Mesenchymal stem cell (in vitro differentiated cells and primary cell): ENCODE data around the gene RCAN2.

Source experiments
- DNase-seq: peaks from one replicate; pipeline ENCODE4 v3.0.0-alpha.2; 2013
- H2AFZ ChIP-seq: one replicate; pipeline ENCODE4 v1.6.1; 2013; ENCODE audit warnings: low read depth, mild to moderate bottlenecking, control low read depth, inconsistent platforms, low read length, moderate library complexity
- H2AK5ac ChIP-seq: 2 replicates; pipeline ENCODE4 v1.6.1; 2013; ENCODE audit warnings: low read length, moderate library complexity, mild to moderate bottlenecking, inconsistent platforms; ENCODE audit not compliant: severe bottlenecking
- H2BK120ac ChIP-seq: one replicate; pipeline ENCODE4 v1.6.1; 2013; ENCODE audit warnings: low read depth, mild to moderate bottlenecking, inconsistent platforms, low read length, moderate library complexity
- H2BK12ac ChIP-seq, 2 experiments: one replicate each; pipeline ENCODE4 v1.6.1; 2013; ENCODE audit warnings: inconsistent platforms in 2 of 2, low read length in 2 of 2, mild to moderate bottlenecking in 2 of 2, moderate library complexity in 2 of 2, control low read depth in 1 of 2
- H2BK15ac ChIP-seq: one replicate; pipeline ENCODE4 v1.6.1; 2013; ENCODE audit warnings: mild to moderate bottlenecking, low read depth, inconsistent platforms; ENCODE audit not compliant: poor library complexity, severe bottlenecking
- H2BK5ac ChIP-seq: 2 replicates; pipeline ENCODE4 v1.6.1; 2013; ENCODE audit warnings: low read depth, mild to moderate bottlenecking, low read length, control low read depth, inconsistent platforms; ENCODE audit not compliant: poor library complexity, severe bottlenecking
- H3K14ac ChIP-seq, 2 experiments: one replicate each; pipeline ENCODE4 v1.6.1; 2013; ENCODE audit warnings: inconsistent platforms in 2 of 2, low read length in 2 of 2, control low read depth in 1 of 2, mild to moderate bottlenecking in 1 of 2, moderate library complexity in 1 of 2
- H3K18ac ChIP-seq, 2 experiments: one replicate each; pipeline ENCODE4 v1.6.1; 2013; ENCODE audit warnings: inconsistent platforms in 2 of 2, low read length in 2 of 2, control low read depth in 1 of 2, low read depth in 1 of 2, mild to moderate bottlenecking in 1 of 2
- H3K23ac ChIP-seq, 2 experiments: one replicate each; pipeline ENCODE4 v1.6.1; 2013; ENCODE audit warnings: inconsistent platforms in 2 of 2, low read length in 2 of 2, mild to moderate bottlenecking in 2 of 2, moderate library complexity in 2 of 2, control low read depth in 1 of 2
- H3K27ac ChIP-seq: 2 replicates; pipeline ENCODE4 v1.5.1; 2013; ENCODE audit warnings: mild to moderate bottlenecking, moderate library complexity, low read length, control low read depth, inconsistent platforms; ENCODE audit not compliant: poor library complexity, severe bottlenecking
- H3K27me3 ChIP-seq, 2 experiments: 2 replicates each; pipeline versions ENCODE4 v1.6.1 to v1.7.0; 2013; ENCODE audit warnings: low read length in 2 of 2, mild to moderate bottlenecking in 2 of 2, moderate library complexity in 2 of 2, control low read depth in 1 of 2, inconsistent platforms in 1 of 2; ENCODE audit not compliant: control insufficient read depth in 1 of 2, insufficient read depth in 1 of 2
- H3K36me3 ChIP-seq, 2 experiments: 2 replicates each; pipeline versions ENCODE4 v1.6.1 to v1.7.0; 2013; ENCODE audit warnings: low read length in 2 of 2, control low read depth in 1 of 2, inconsistent platforms in 1 of 2, low read depth in 1 of 2, mild to moderate bottlenecking in 1 of 2; ENCODE audit not compliant: insufficient read depth in 2 of 2, control insufficient read depth in 1 of 2
- H3K4ac ChIP-seq, 2 experiments: one replicate each; pipeline ENCODE4 v1.6.1; 2013; ENCODE audit warnings: inconsistent platforms in 2 of 2, low read length in 2 of 2, mild to moderate bottlenecking in 2 of 2, moderate library complexity in 2 of 2, control low read depth in 1 of 2, low read depth in 1 of 2
- H3K4me1 ChIP-seq: 2 replicates; pipeline ENCODE4 v1.6.1; 2013; ENCODE audit warnings: low read depth, low read length, control low read depth; ENCODE audit not compliant: control insufficient read depth, insufficient read depth
- H3K4me2 ChIP-seq: 2 replicates; pipeline ENCODE4 v1.6.1; 2013; ENCODE audit warnings: low read length, mild to moderate bottlenecking, inconsistent platforms; ENCODE audit not compliant: poor library complexity, severe bottlenecking
- H3K4me3 ChIP-seq, 2 experiments: 2 replicates each; pipeline versions ENCODE4 v1.5.1 to v1.7.0; 2013; ENCODE audit warnings: low read length in 2 of 2, mild to moderate bottlenecking in 2 of 2, control low read depth in 1 of 2, low read depth in 1 of 2; ENCODE audit not compliant: insufficient read depth in 1 of 2
- H3K79me1 ChIP-seq: replicated peaks from 2 replicates; pipeline ENCODE4 v1.6.1; 2013; ENCODE audit warnings: mild to moderate bottlenecking, control low read depth, low read length, inconsistent platforms; ENCODE audit not compliant: poor library complexity, severe bottlenecking
- H3K9ac ChIP-seq: 2 replicates; pipeline ENCODE4 v1.7.0; 2013; ENCODE audit warnings: mild to moderate bottlenecking, low read length, moderate library complexity
- H3K9me3 ChIP-seq: 2 replicates; pipeline ENCODE4 v1.7.0; 2013; ENCODE audit warnings: mild to moderate bottlenecking, low read length; ENCODE audit not compliant: control insufficient read depth
- H4K8ac ChIP-seq: one replicate; pipeline ENCODE4 v1.6.1; 2013; ENCODE audit warnings: inconsistent platforms, mild to moderate bottlenecking, low read length, moderate library complexity
- H4K91ac ChIP-seq: one replicate; pipeline ENCODE4 v1.6.1; 2013; ENCODE audit warnings: mild to moderate bottlenecking, low read length, inconsistent platforms
- WGBS: methylation state at CpG from one replicate; pipeline ENCODE4 v1.1.7; 2013; ENCODE audit warnings: mixed read lengths; 5-methylcytosine and 5-hydroxymethylcytosine counted together

The RCAN2 gene

DNA sequence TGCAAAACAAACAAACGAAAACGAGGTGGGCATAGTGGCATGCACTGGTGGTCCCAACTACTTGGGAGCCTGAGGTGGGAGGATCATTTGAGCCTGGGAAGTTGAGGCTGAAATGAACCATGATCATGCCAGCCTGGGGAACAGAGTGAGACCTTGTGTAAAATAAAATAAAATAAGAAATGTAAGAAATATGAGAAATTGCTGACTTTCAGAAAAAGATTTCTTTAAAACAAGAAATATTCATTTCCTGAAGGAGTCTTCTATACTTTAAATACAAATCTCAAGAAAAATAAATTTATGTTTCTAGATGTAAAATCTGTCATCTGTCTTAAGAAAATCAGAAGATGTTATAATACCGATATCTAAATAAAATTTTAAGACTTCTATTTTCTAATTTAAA, 223.7 kb downstream of the RCAN2 start:
- Histone ChIP-seq H3K4me2 (no peak overlapping the region), H3K4ac (no peak overlapping the region), H4K8ac (no peak overlapping the region), H2BK5ac (no peak overlapping the region), H2BK15ac (no peak overlapping the region), H3K79me1 (no peaks in the 10 kb centered on the region), H3K36me3 (no peaks in the 10 kb centered on the region), H3K18ac (no peak overlapping the region), H2AK5ac (no peak overlapping the region), H3K27me3 (no peaks in the 10 kb centered on the region), H3K27ac (no peak overlapping the region), H3K4me1 (no peaks in the 10 kb centered on the region), H2BK12ac (no peak overlapping the region), H3K14ac (no peak overlapping the region), H3K4me3 (no peak overlapping the region), H4K91ac (no peak overlapping the region), H2AFZ (no peak overlapping the region), H3K23ac (no peak overlapping the region), H2BK120ac (no peak overlapping the region), H3K9me3 (peaks cover 6% of the 10 kb centered on the region), H3K9ac (no peak overlapping the region)
- 72% methylated on average over 2 of the region's 3 CpGs for WGBS
- no peak for DNase-seq

GRCh38 chr6:46265373-46265772, 225.9 kb downstream of the RCAN2 start:
- no peak overlapping the region for H4K8ac ChIP-seq
- 84% methylated on average over 2 of the region's 2 CpGs for WGBS
- no peak overlapping the region for H2BK120ac ChIP-seq
- H3K9me3 ChIP-seq: no peaks in the 10 kb centered on the region
- no peak overlapping the region for H2BK15ac ChIP-seq
- H3K4ac ChIP-seq: no peak overlapping the region
- no peak overlapping the region for H4K91ac ChIP-seq
- no peaks in the 10 kb centered on the region for H3K79me1 ChIP-seq
- H3K14ac ChIP-seq: no peak overlapping the region
- no peak overlapping the region for H3K23ac ChIP-seq
- no peak overlapping the region for H2BK5ac ChIP-seq
- H2AK5ac ChIP-seq: no peak overlapping the region
- no peak overlapping the region for H2BK12ac ChIP-seq
- no peaks in the 10 kb centered on the region for H3K4me1 ChIP-seq
- no peak overlapping the region for H3K4me3 ChIP-seq
- H3K9ac ChIP-seq: no peak overlapping the region
- no peak for DNase-seq
- H3K18ac ChIP-seq: no peak overlapping the region
- H3K4me2 ChIP-seq: no peak overlapping the region
- no peaks in the 10 kb centered on the region for H3K27me3 ChIP-seq
- H3K36me3 ChIP-seq: no peaks in the 10 kb centered on the region
- no peak overlapping the region for H3K27ac ChIP-seq
- no peak overlapping the region for H2AFZ ChIP-seq

GRCh38 chr6:46263707-46264086, 227.6 kb downstream of the RCAN2 start:
- peak; percentile 10 for DNase-seq
- H3K4me2 ChIP-seq: no peak overlapping the region
- H3K27ac ChIP-seq: no peak overlapping the region
- WGBS: no CpG with 5 or more reads among the region's 1 CpG
- no peak overlapping the region for H2AK5ac ChIP-seq
- H3K36me3 ChIP-seq: no peaks in the 10 kb centered on the region
- H4K91ac ChIP-seq: no peak overlapping the region
- peaks cover 0 to 6% of the 10 kb centered on the region in 2 experiments for H3K27me3 ChIP-seq
- no peak overlapping the region for H3K18ac ChIP-seq
- H3K9ac ChIP-seq: peak overlapping the region; percentile 73
- no peak overlapping the region for H3K4ac ChIP-seq
- H3K9me3 ChIP-seq: no peaks in the 10 kb centered on the region
- no peak overlapping the region for H3K23ac ChIP-seq
- H3K79me1 ChIP-seq: no peaks in the 10 kb centered on the region
- no peak overlapping the region for H3K4me3 ChIP-seq
- no peak overlapping the region for H2AFZ ChIP-seq
- no peak overlapping the region for H3K14ac ChIP-seq
- no peaks in the 10 kb centered on the region for H3K4me1 ChIP-seq
- H2BK120ac ChIP-seq: no peak overlapping the region
- no peak overlapping the region for H2BK15ac ChIP-seq
- H2BK12ac ChIP-seq: no peak overlapping the region
- H4K8ac ChIP-seq: no peak overlapping the region
- no peak overlapping the region for H2BK5ac ChIP-seq

DNA sequence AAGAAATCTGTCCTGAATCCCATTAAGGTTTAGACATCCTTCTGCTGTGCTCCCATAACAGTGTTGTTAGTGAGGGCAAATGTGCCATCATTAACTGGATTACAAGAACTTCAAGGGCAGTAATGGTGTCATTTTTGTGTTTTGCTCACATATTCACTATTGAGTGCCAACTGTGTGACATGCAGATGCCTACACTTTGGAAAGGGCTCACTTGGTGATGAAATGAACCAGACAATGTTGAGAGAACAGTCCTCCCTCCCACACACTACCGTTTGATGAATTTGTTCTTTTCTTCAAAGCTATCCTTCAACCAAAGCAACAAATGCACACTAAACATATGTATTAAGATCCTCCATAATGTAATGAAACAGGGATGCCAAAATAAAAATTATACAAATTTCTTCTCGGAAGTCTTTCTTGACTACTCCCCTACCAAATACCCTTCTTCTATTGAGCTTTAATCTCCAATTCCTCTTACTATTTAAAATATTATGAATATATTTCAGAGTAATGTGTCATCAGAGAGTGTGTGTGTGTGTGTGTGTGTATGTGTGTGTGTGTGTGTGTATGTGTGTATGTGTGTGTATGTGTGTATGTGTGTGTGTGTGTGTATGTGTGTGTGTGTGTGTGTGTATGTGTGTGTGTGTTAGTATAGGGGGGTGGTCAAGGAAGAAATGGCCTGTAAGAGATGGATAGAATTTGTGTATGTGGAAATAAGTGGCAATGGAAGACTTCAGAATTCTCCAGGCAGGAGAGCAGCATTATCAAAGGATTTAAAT, 228.1 kb downstream of the RCAN2 start:
- Histone ChIP-seq H3K27me3 (peaks cover 0 to 6% of the 10 kb centered on the region in 2 experiments), H2BK120ac (no peak overlapping the region), H2BK15ac (no peak overlapping the region), H3K23ac (no peak overlapping the region), H2AFZ (no peak overlapping the region), H3K4me1 (no peaks in the 10 kb centered on the region), H2AK5ac (no peak overlapping the region), H3K36me3 (no peaks in the 10 kb centered on the region), H3K9me3 (no peaks in the 10 kb centered on the region), H3K4me2 (no peak overlapping the region), H4K8ac (no peak overlapping the region), H3K18ac (no peak overlapping the region), H3K4me3 (no peak overlapping the region), H3K4ac (no peak overlapping the region), H3K79me1 (no peaks in the 10 kb centered on the region), H3K14ac (no peak overlapping the region), H4K91ac (no peak overlapping the region), H3K27ac (no peak overlapping the region), H2BK12ac (no peak overlapping the region), H2BK5ac (no peak overlapping the region), H3K9ac (peak overlapping the region; percentile 12)
- WGBS: 93% methylated on average over 1 of the region's 2 CpGs
- no peak for DNase-seq
